Sigmoid colon (tissue), 4 donors: Measurements from ENCODE around the gene GET4.

Experiments used
- EP300 ChIP-seq, 4 donors: sonication (generic); formaldehyde crosslinking; IDR thresholded peaks; one replicate each; pipeline ENCODE4 v1.6.1; 2017; ENCODE audit warnings: antibody characterized with exemption in 4 of 4
- POLR2A ChIP-seq, 2 donors: fragments of 450-650 bp; IDR thresholded peaks; one replicate each; pipeline ENCODE4 v1.6.1; 2016; ENCODE audit warnings: antibody characterized with exemption in 2 of 2, mild to moderate bottlenecking in 2 of 2, moderate library complexity in 2 of 2
- POLR2AphosphoS5 ChIP-seq, 4 donors: sonication (generic); formaldehyde crosslinking; IDR thresholded peaks; one replicate each; pipeline ENCODE4 v1.6.1; 2017; ENCODE audit warnings: antibody characterized with exemption in 4 of 4
- TF ChIP-seq, protein P1 (sequence below), 4 experiments: fragments of 450-650 bp in 3 of 4; fragments of 200-600 bp in 1 of 4; IDR thresholded peaks; one replicate each; pipeline ENCODE4 v1.5.1; 2016 to 2019; ENCODE audit warnings: antibody characterized with exemption in 4 of 4, mild to moderate bottlenecking in 3 of 4, moderate library complexity in 2 of 4

DNA sequence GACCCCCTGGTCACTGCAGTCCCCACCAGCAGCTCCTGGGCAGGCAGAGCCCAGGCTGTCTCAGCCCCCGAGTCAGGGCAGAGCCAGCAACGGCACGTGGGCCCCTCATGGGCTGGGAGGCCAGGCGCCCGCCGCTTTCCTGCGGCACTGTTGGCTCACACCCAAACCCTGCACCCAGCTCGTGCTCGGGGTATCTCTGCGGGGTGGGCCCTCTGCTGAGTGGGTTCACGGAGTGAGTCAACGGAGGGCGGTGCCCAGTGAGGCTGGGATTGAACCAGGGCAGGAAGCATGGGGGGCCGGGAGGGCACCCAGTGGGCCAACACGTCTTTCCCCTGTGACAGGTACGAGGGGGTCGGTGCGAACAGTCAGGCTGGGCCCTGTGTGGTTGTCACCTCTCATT, 49.2 kb downstream of the GET4 start:
- TF ChIP-seq, protein P1, sequence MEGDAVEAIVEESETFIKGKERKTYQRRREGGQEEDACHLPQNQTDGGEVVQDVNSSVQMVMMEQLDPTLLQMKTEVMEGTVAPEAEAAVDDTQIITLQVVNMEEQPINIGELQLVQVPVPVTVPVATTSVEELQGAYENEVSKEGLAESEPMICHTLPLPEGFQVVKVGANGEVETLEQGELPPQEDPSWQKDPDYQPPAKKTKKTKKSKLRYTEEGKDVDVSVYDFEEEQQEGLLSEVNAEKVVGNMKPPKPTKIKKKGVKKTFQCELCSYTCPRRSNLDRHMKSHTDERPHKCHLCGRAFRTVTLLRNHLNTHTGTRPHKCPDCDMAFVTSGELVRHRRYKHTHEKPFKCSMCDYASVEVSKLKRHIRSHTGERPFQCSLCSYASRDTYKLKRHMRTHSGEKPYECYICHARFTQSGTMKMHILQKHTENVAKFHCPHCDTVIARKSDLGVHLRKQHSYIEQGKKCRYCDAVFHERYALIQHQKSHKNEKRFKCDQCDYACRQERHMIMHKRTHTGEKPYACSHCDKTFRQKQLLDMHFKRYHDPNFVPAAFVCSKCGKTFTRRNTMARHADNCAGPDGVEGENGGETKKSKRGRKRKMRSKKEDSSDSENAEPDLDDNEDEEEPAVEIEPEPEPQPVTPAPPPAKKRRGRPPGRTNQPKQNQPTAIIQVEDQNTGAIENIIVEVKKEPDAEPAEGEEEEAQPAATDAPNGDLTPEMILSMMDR (IDR thresholded peaks at IDR 0.05) = no peak
- TF ChIP-seq POLR2AphosphoS5 (IDR thresholded peaks at IDR 0.05) (peak in 1 of 4 donors; percentile 22), POLR2A (IDR thresholded peaks at IDR 0.05) (no peak), EP300 (IDR thresholded peaks at IDR 0.05) (no peak)
